ENCODE data around the gene ALKBH6.

- TF ChIP-seq POLR2A (IDR thresholded peaks at IDR 0.05) = no peak
- no peak for TF ChIP-seq CTCF (IDR thresholded peaks at IDR 0.05)
These were observed 47.2 kb downstream of the ALKBH6 start for GRCh38 chr19:35966771-35967170.

Measured in transverse colon (tissue), 3 donors.